GM19467 (cell line): ENCODE data around the gene PSMD5.

Source experiments
- ATAC-seq: cut with Tn5 transposase; IDR thresholded peaks from one replicate; pipeline ENCODE4 v1.9.1; 2021; ENCODE audit warnings: mild to moderate bottlenecking, moderate library complexity; ENCODE audit not compliant: unreplicated experiment

The PSMD5 gene

DNA sequence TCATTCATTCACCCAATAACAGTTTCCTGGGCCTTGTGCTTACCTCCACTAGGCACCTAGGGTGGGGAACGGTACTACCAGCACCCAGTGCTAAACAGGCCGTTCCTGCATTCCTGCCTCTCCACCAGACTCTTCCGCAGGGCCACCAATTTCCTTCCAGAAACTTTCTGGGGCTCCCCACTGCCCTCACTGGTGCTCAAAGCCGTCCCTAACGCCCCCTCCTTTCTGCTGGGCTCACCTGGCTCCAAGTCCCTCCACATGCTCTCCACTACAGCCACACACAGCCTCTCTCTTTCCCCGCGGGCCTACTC is 32.9 kb upstream of the PSMD5 start:
- ATAC-seq = no peak

DNA sequence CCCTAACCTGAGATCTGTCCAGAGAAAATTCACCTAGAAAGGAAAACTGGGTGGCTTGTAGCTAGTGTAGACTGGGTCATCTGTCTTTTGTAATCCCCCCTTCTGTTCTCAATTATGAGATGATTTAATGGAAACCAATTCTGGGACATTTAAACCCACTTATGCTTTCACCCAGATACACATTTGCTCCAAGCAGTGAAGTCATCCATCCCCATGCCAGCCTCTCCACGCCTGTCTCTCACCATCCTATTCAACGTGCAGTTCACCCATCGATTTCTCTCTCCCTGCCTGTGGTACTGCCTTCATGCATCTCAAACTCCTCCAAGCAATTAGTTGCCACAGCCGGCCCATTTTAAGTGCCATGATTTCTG is 32.5 kb upstream of the PSMD5 start:
- ATAC-seq = no peak

DNA sequence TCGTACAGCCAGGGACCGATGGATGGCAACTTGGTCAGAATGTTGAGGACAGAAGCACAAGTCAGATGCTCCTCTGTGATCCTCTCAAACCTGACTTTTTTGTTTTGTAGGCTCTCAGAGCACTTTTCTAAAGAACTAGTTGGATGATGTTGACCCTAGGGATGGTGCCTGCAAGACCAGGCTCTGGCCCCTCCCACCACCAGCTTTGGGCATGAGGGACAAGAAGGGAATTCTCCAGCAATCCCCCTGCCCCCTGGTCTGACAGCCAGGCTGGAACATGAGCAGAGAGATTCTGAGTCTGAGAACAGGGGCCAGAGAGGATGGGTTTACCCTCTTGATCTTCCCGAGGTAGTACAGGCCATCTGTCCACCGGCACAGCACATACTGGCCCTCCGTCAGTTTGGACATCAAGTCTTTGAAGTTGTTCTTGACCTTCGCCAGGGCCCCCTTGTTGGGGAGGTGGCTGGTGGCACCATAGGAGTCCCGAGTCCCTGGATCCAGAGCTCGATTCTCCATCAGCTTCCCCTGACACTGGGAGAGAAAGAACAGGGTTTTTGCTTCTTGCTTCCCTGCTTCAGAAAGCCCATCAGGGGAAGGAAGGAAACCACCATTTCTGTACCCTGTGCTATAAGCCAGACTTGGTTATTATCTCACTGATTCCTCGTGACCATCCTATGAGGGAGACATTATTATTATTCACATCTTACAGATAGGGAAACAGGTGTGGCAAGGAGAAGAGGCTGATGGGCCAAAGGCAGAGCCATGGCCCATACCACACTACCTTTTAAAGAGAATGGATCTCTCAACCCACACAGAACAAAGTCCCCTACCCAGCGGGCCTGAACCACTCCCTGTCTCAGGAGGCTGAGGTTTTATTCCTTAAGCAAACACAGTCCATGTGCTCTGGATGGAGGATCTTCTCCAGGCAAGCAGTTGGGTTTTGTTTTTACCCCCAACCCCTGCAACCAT is 31.8 kb upstream of the PSMD5 start:
- no peak for ATAC-seq

DNA sequence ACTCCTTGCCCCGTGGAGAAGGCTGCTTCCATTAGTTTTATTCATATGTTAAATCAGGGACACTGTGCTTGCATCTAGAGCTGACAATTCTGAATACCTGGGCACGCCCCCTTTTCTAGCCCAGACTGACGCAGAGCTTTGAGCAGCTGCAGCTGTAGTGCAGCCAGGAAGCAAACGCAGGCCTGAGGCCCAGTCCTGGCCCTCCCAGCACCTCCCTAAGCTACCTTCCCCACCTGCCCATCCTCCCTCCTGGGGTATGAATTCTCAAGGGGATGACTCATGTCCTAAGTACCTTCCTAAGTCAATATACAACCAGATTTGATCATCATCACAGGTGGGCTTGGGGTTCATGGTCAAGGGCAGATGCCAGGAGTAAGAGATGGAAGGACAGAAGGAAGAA is 30.8 kb upstream of the PSMD5 start:
- ATAC-seq = no peak

- no peak for ATAC-seq
These were observed 30.2 kb upstream of the PSMD5 start for GRCh38 chr9:120872791-120873502.

DNA sequence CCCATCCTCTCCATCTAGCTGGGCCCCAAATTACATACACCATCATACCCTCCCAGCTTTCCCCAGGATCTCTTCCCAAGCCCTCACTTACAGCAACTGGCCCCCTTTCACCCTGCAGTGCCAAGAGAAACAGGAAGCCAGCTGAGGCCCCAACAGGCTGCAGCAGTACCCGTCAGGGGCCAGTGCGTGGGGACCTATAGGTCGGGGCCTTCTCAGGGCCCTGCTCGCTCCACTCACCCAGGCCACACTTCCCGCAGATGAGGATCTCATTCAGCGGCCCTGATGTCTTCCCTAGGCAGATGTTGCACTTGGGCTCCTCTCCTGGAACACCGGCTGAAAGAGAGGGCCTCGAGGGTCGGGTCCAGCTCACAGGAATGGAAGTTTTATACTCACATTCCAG is 27.5 kb upstream of the PSMD5 start:
- no peak for ATAC-seq

GRCh38 chr9:120869726-120870125 is 27.0 kb upstream of the PSMD5 start:
- ATAC-seq = no peak

- no peak for ATAC-seq
These were observed 26.6 kb upstream of the PSMD5 start for GRCh38 chr9:120869360-120869687.

GRCh38 chr9:120868676-120869359 is 26.1 kb upstream of the PSMD5 start:
- ATAC-seq = peak; percentile 86

GRCh38 chr9:120868339-120868675 is 25.6 kb upstream of the PSMD5 start:
- ATAC-seq = no peak

DNA sequence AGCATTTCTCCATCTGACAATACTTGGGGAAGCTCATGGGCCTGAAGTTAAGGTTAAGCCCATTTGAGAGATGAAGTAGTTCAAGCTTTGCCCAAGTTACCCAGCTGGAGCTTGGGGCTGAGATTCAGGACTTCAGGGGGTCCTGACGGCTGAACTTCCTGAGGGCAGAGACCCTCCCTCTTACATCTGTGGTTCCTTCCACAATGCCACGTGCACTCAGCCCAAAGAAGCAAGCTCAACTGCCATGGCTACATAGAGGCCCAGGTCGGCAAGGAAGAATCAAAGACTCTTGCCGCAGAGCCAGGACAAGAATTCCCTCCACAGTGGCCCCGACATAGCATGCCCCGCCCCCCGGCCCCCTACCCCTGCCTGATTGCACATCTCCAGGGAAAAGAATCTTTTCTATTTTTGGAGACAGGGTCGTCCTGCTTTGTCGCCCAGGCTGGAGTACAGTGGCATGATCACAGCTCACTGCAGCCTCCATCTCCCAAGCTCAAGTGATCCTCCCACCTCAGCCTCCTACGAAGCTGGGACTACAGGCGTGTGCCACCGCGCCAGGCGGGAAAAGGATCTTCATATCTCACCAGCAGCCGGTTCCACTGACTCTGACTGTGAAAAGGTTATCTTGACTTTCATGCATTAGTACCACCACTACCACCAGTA is 25.1 kb upstream of the PSMD5 start:
- ATAC-seq = no peak

DNA sequence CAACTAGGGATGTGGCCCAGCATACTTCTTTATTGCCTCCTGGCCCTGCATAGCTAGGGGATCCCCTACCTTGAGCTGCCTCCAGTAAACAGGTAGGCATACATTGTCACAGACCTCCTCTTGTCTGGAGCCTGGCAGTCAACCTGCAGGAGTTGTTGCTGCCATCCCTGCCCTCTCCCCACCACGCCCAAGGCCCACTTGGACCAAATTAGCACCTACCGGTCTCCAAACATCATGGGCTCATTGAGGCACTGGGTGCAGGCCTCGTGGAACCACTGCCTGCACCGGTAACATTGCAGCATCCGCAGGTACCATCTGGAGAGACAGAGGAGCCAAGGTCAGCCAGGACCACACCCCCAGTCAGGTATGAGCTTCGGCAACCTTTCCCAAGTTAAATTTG is 23.9 kb upstream of the PSMD5 start:
- ATAC-seq = no peak

GRCh38 chr9:120865809-120866208 is 23.1 kb upstream of the PSMD5 start:
- ATAC-seq = no peak

- ATAC-seq = no peak
These were observed 22.5 kb upstream of the PSMD5 start for GRCh38 chr9:120865176-120865575.

DNA sequence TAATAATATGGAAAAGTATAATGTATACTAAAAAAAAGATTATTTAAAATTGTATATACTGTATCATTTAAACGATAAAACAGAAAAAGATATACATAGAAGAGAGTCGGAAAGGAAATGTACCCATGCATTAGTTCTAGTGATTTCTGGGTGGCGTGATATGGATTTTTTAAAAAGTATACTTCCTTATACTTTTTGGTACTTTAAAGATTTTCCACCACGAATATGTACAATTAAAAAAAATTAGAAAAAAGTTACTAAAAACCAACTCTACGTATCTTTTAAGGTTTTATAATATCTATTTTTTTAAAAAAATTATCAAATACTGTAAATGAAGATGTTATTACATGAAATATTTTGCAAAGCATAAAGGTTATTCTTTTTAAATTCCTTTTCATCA is 22.0 kb upstream of the PSMD5 start:
- ATAC-seq = no peak

DNA sequence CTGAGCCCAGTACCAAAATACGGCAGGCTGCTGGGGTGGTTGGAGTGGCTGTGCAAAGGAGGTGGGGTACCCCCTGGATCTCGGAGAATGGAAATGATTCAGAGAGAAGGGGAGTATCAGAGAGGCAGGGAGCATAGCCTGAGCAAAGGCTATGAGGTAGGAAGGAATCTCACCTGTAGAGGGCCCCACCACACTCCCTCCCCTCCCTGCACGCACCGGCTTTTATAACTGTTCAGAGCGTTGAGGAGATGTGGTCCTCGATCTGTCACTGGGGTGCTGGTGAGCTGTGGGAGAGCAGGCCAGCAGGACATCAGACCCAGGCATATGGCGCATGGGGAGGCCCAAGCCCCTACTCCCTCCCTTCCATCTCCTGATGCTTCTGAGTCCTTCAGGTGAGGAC is 21.1 kb upstream of the PSMD5 start:
- ATAC-seq = no peak

- no peak for ATAC-seq
These were observed 19.7 kb upstream of the PSMD5 start for GRCh38 chr9:120862452-120862851.

DNA sequence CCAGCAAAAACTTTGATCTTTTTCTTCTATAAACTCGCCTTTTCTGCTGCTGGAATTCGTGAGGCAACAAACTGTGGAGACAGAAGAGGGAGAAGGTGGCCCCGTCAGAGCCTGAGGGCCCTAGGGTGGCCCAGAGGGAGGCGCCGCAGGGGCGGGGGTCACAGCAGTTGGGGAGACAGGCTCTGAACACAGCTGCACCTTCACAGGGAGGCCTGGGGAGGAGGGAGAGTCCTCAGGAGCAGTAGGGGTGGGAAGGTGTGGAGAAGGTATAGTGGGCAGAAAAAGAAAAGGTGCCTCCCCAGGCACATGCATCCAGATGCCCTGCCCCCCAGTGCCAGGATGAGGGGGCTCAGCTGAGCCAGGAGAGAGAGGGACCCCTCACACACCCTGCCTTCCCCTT is 19.2 kb upstream of the PSMD5 start:
- ATAC-seq = no peak

DNA sequence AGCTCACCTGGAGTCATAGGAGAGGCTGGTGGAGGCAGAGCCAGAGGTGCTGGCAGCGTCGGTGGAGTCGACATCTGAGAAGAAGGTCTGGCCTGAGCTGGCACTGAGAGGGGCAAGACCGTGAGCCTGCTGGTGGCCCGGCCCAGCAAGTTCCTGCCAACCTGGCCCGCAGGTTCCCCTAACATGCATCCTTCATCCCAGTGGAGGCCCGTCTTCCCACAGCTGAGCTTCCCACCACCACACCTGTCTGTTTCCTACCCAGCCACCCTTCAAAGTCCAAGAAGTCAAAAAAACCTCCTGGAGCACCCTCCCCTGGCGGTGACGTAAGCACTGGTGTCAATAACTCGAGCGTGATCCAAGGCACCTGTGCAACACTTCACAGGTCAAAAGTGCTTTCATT is 17.4 kb upstream of the PSMD5 start:
- no peak for ATAC-seq

- ATAC-seq = no peak
These were observed 16.6 kb upstream of the PSMD5 start for GRCh38 chr9:120859361-120859760.

- ATAC-seq = no peak
These were observed 15.2 kb upstream of the PSMD5 start for GRCh38 chr9:120857902-120858301.

DNA sequence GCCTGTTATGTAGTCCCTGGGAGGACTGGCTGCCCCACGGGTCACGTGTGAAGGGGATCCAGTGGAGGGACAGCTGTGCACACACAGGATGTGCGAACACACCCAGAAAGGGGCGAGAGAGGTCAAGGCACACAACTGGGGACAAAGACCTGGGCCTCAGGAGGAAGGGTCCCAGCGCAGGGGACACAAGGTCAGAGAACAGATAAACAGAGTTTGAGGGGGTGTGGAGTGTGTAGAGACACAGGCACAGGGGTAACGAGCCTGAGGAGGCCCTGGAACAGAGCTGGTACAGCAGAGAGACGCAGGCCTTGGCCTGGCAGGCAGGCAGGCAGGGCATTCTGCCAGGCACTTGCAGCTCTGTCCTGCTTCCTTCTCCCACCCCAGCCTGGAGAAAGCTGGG is 14.8 kb upstream of the PSMD5 start:
- no peak for ATAC-seq
